Measurements from ENCODE around the gene ACOT8. TPM values are rescaled to one million over a fixed set of nuclear protein-coding genes. Genes with fewer than 3 reads are reported as not detected.

The ACOT8 gene
- total RNA-seq, 1 experiment from 2014 or later = 36.2 TPM

GRCh38 chr20:45851501-45851900 is 5.7 kb downstream of the ACOT8 start:
- no peaks in the 10 kb centered on the region for H3K9me3 Mint-ChIP-seq (ENCODE audit: unreplicated experiment)
- H3K4me1 ChIP-seq = peaks cover 5% of the 10 kb centered on the region
- peaks cover 7% of the 10 kb centered on the region for H3K36me3 Mint-ChIP-seq (ENCODE audit: insufficient read depth, unreplicated experiment)
- intact Hi-C loops (cut with micrococcal nuclease; ENCODE audit: unreplicated experiment) = no loop called here
- BruUV-seq (replicated peaks) = no TSS peak
- H3K27me3 Mint-ChIP-seq (ENCODE audit: insufficient read depth, unreplicated experiment) = no peaks in the 10 kb centered on the region
- no peaks in the 10 kb centered on the region for H3K9me3 ChIP-seq
- H3K4me3 ChIP-seq (ENCODE audit: low read depth, low read length) = no peak overlapping the region
- no peaks in the 10 kb centered on the region for H3K36me3 ChIP-seq (ENCODE audit: control insufficient read depth, insufficient read depth, low read length)
- H3K4me3 Mint-ChIP-seq (ENCODE audit: unreplicated experiment) = no peak overlapping the region
- POLR2A ChIA-PET = no interaction called here
- DNase-seq = no peak
- peaks cover 6% of the 10 kb centered on the region for H3K4me1 Mint-ChIP-seq (ENCODE audit: low read depth, unreplicated experiment)
- CTCF ChIA-PET = interaction anchor here (0.7 kb wide), 1 partner anchor 27 kb away, joined by 3 read pairs; no protein-coding TSS in a partner anchor
- no peaks in the 10 kb centered on the region for H3K27me3 ChIP-seq (replicated peaks; ENCODE audit: control insufficient read depth, insufficient read depth, low read length)
- TF ChIP-seq CTCF (IDR thresholded peaks at IDR 0.05; ENCODE audit: insufficient read depth in 1 of 2, low read depth in 1 of 2, low read length in 1 of 2, severe bottlenecking in 1 of 2, unreplicated experiment in 1 of 2) = no peak
- no peak overlapping the region for H3K27ac Mint-ChIP-seq (ENCODE audit: unreplicated experiment)

- no peak for TF ChIP-seq CTCF (IDR thresholded peaks at IDR 0.05; ENCODE audit: insufficient read depth in 1 of 2, low read depth in 1 of 2, low read length in 1 of 2, severe bottlenecking in 1 of 2, unreplicated experiment in 1 of 2)
- H3K9me3 ChIP-seq = no peaks in the 10 kb centered on the region
- DNase-seq = no peak
- intact Hi-C loops (cut with micrococcal nuclease; ENCODE audit: unreplicated experiment) = no loop called here
- Mint-ChIP-seq H3K4me1 (ENCODE audit: low read depth, unreplicated experiment) (peaks cover 6% of the 10 kb centered on the region), H3K27ac (ENCODE audit: unreplicated experiment) (no peak overlapping the region), H3K9me3 (ENCODE audit: unreplicated experiment) (no peaks in the 10 kb centered on the region), H3K36me3 (ENCODE audit: insufficient read depth, unreplicated experiment) (peaks cover 5% of the 10 kb centered on the region), H3K27me3 (ENCODE audit: insufficient read depth, unreplicated experiment) (no peaks in the 10 kb centered on the region), H3K4me3 (ENCODE audit: unreplicated experiment) (no peak overlapping the region)
- ChIA-PET POLR2A (no interaction called here), CTCF (no interaction called here)
- H3K4me1 ChIP-seq = no peaks in the 10 kb centered on the region; the same call in 1 of the 2 replicates
- H3K4me3 ChIP-seq (ENCODE audit: low read depth, low read length) = no peak overlapping the region
- no peaks in the 10 kb centered on the region for H3K36me3 ChIP-seq (ENCODE audit: control insufficient read depth, insufficient read depth, low read length)
- no TSS peak for BruUV-seq (replicated peaks)
- H3K27me3 ChIP-seq (replicated peaks; ENCODE audit: control insufficient read depth, insufficient read depth, low read length) = no peaks in the 10 kb centered on the region
These were observed 6.3 kb downstream of the ACOT8 start for GRCh38 chr20:45850926-45851325.

- peaks cover 6% of the 10 kb centered on the region for H3K4me1 Mint-ChIP-seq (ENCODE audit: low read depth, unreplicated experiment)
- no peak for TF ChIP-seq CTCF (IDR thresholded peaks at IDR 0.05; ENCODE audit: insufficient read depth in 1 of 2, low read depth in 1 of 2, low read length in 1 of 2, severe bottlenecking in 1 of 2, unreplicated experiment in 1 of 2)
- DNase-seq = no peak
- no TSS peak for BruUV-seq (replicated peaks)
- no peak overlapping the region for H3K4me3 Mint-ChIP-seq (ENCODE audit: unreplicated experiment)
- H3K36me3 Mint-ChIP-seq (ENCODE audit: insufficient read depth, unreplicated experiment) = peaks cover 12% of the 10 kb centered on the region
- no peak overlapping the region for H3K27ac Mint-ChIP-seq (ENCODE audit: unreplicated experiment)
- no peaks in the 10 kb centered on the region for H3K27me3 Mint-ChIP-seq (ENCODE audit: insufficient read depth, unreplicated experiment)
- Histone ChIP-seq H3K36me3 (ENCODE audit: control insufficient read depth, insufficient read depth, low read length) (no peaks in the 10 kb centered on the region), H3K9me3 (no peaks in the 10 kb centered on the region), H3K4me3 (ENCODE audit: low read depth, low read length) (no peak overlapping the region), H3K4me1 (no peaks in the 10 kb centered on the region), H3K27me3 (replicated peaks; ENCODE audit: control insufficient read depth, insufficient read depth, low read length) (no peaks in the 10 kb centered on the region)
- H3K9me3 Mint-ChIP-seq (ENCODE audit: unreplicated experiment) = no peaks in the 10 kb centered on the region
- CTCF ChIA-PET = no interaction called here
- POLR2A ChIA-PET = no interaction called here
- intact Hi-C loops (cut with micrococcal nuclease; ENCODE audit: unreplicated experiment) = no loop called here
These were observed 7.0 kb downstream of the ACOT8 start for GRCh38 chr20:45850238-45850637.
